HG03342 (cell line): ENCODE results near the gene GDF15.
"Not testable (repeated sequence)": the region's sequence is repeated elsewhere in the genome, so short reads cannot be mapped to it uniquely, and the experiment has no call there.

Experiments used
- ATAC-seq: cut with Tn5 transposase; IDR thresholded peaks from one replicate; pipeline ENCODE4 v1.9.1; 2021; ENCODE audit warnings: mild to moderate bottlenecking, moderate library complexity; ENCODE audit not compliant: unreplicated experiment

Gene GDF15

GRCh38 chr19:18390065-18390907 is 4.3 kb downstream of the GDF15 start:
- ATAC-seq, result no peak

- no peak for ATAC-seq
Observed at GRCh38 chr19:18391509-18392075, 5.6 kb downstream of the GDF15 start.

GRCh38 chr19:18392417-18392816 is 6.5 kb downstream of the GDF15 start:
- no peak for ATAC-seq

- no peak for ATAC-seq
Observed at GRCh38 chr19:18392926-18393325, 7.0 kb downstream of the GDF15 start.

GRCh38 chr19:18393836-18394235 is 7.9 kb downstream of the GDF15 start:
- ATAC-seq, result no peak

GRCh38 chr19:18396471-18397241 is 10.7 kb downstream of the GDF15 start:
- no peak for ATAC-seq

GRCh38 chr19:18397242-18398202 is 11.6 kb downstream of the GDF15 start, which contains the start of gene LRRC25:
LRRC25 (minus strand) TSS chr19:18397622; CDS start chr19:18396963, 659 bp downstream.
- ATAC-seq, result no peak

- no peak for ATAC-seq
Observed at GRCh38 chr19:18399008-18399407, 13.1 kb downstream of the GDF15 start.

GRCh38 chr19:18401580-18402112 is 15.7 kb downstream of the GDF15 start:
- ATAC-seq, result no peak

GRCh38 chr19:18402455-18403248 is 16.7 kb downstream of the GDF15 start:
- not testable (repeated sequence) for ATAC-seq

- ATAC-seq, result not testable (repeated sequence)
Observed at GRCh38 chr19:18405754-18406153, 19.8 kb downstream of the GDF15 start.

GRCh38 chr19:18406749-18407148 is 20.8 kb downstream of the GDF15 start:
- no peak for ATAC-seq

- ATAC-seq, result peak; percentile 56
Observed at GRCh38 chr19:18408053-18408476, 22.1 kb downstream of the GDF15 start.

GRCh38 chr19:18412610-18413239 is 26.8 kb downstream of the GDF15 start:
- no peak for ATAC-seq

- no peak for ATAC-seq
Observed at GRCh38 chr19:18414504-18415177, 28.7 kb downstream of the GDF15 start.

GRCh38 chr19:18415178-18415867 is 29.4 kb downstream of the GDF15 start:
- no peak for ATAC-seq

GRCh38 chr19:18416778-18417249 is 30.9 kb downstream of the GDF15 start:
- no peak for ATAC-seq
